Vagina (tissue), 2 donors: ENCODE data around the gene CD101.

Experiments used
- CTCF ChIP-seq, 3 experiments: fragments of 450-650 bp in 2 of 3; fragments of 200-600 bp in 1 of 3; sonication (generic) in 1 of 3; IDR thresholded peaks; one replicate each; pipeline ENCODE4 v1.5.1; 2017 to 2019; ENCODE audit warnings: antibody characterized with exemption in 3 of 3, mild to moderate bottlenecking in 2 of 3, moderate library complexity in 2 of 3
- POLR2A ChIP-seq, 2 donors: fragments of 450-650 bp; IDR thresholded peaks; one replicate each; pipeline ENCODE4 v1.6.1; 2017; ENCODE audit warnings: antibody characterized with exemption in 2 of 2, mild to moderate bottlenecking in 2 of 2, moderate library complexity in 2 of 2
- POLR2AphosphoS5 ChIP-seq, 2 donors: sonication (generic); formaldehyde crosslinking; IDR thresholded peaks; one replicate each; pipeline ENCODE4 v1.9.0; 2017; ENCODE audit warnings: antibody characterized with exemption in 2 of 2, mild to moderate bottlenecking in 2 of 2, low read depth in 1 of 2; ENCODE audit not compliant: insufficient read depth in 1 of 2

DNA sequence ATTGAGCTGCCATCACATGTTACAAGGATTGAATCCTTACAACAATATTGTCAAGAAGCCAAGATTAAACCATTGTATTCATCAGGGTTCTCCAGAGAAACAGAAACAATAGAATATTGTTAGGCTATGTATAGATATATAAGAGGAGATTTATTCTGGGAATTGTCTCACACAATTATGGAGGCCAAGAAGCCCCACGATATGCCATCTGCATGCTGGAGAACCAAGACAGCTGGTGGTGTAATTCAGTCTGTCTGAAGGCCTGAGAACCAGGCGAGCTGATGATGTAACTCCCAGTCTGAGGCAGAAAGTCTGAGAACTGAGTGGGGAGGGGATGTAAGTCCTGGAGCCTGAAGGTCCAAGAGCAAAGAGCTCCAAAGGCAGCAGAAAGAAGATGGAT lies 44.1 kb downstream of the CD101 start:
- no peak for TF ChIP-seq POLR2A (IDR thresholded peaks at IDR 0.05)
- no peak for TF ChIP-seq CTCF (IDR thresholded peaks at IDR 0.05)
- TF ChIP-seq POLR2AphosphoS5 (IDR thresholded peaks at IDR 0.05; ENCODE audit: insufficient read depth in 1 of 2, low read depth in 1 of 2), result no peak
